Neural cell (in vitro differentiated cells): ENCODE results near the gene SULT1E1. TPM values are rescaled to one million over a fixed set of nuclear protein-coding genes. Genes with fewer than 3 reads are reported as not detected.

Experiments used
- H2AFZ ChIP-seq: fragments of 200-600, 300-800 bp; sonication (generic), shearing (Covaris generic); 2 replicates; pipeline ENCODE4 v1.6.0; 2014; ENCODE audit warnings: low read depth, mild to moderate bottlenecking, antibody characterized with exemption, low read length, moderate library complexity
- H3F3A ChIP-seq: fragments of 200-600 bp; shearing (Covaris generic); 2 replicates; pipeline ENCODE4 v1.6.1; 2016; ENCODE audit warnings: mild to moderate bottlenecking, moderate library complexity, mixed read lengths, antibody characterized with exemption, low read length; ENCODE audit not compliant: insufficient read depth, poor library complexity, severe bottlenecking
- H3K27ac ChIP-seq: fragments of 200-600, 300-800 bp; sonication (generic), shearing (Covaris generic); 2 replicates; pipeline ENCODE4 v1.5.1; 2014; ENCODE audit warnings: mild to moderate bottlenecking, low read length, moderate library complexity
- H3K27me3 ChIP-seq: fragments of 300-800, 200-600 bp; sonication (generic), shearing (Covaris generic); 2 replicates; pipeline ENCODE4 v1.6.0; 2014; ENCODE audit warnings: mild to moderate bottlenecking, low read depth, low read length, moderate library complexity; ENCODE audit not compliant: insufficient read depth
- H3K36me3 ChIP-seq: fragments of 300-800, 200-600 bp; sonication (generic), shearing (Covaris generic); 2 replicates; pipeline ENCODE4 v1.5.1; 2014; ENCODE audit warnings: mild to moderate bottlenecking, antibody characterized with exemption, low read length, moderate library complexity; ENCODE audit not compliant: insufficient read depth
- H3K4me2 ChIP-seq: fragments of 300-800, 200-600 bp; sonication (generic), shearing (Covaris generic); 2 replicates; pipeline ENCODE4 v1.6.0; 2014; ENCODE audit warnings: mild to moderate bottlenecking, low read length
- H3K4me3 ChIP-seq: fragments of 300-800, 200-600 bp; sonication (generic), shearing (Covaris generic); 2 replicates; pipeline ENCODE4 v1.5.1; 2014; ENCODE audit warnings: mild to moderate bottlenecking, low read length, moderate library complexity
- H3K79me2 ChIP-seq: fragments of 200-600 bp; shearing (Covaris generic); replicated peaks from 2 replicates; pipeline ENCODE4 v1.6.0; 2014; ENCODE audit warnings: mild to moderate bottlenecking, low read length, moderate library complexity; ENCODE audit not compliant: insufficient read depth
- H3K9ac ChIP-seq: fragments of 300-800, 200-600 bp; sonication (generic), shearing (Covaris generic); 2 replicates; pipeline ENCODE4 v1.6.1; 2016; ENCODE audit warnings: mild to moderate bottlenecking, low read length, mixed read lengths
- H3K9me2 ChIP-seq: fragments of 200-600 bp; shearing (Covaris generic); 2 replicates; pipeline ENCODE4 v1.6.1; 2016; ENCODE audit warnings: mild to moderate bottlenecking, low read length, mixed read lengths; ENCODE audit not compliant: insufficient read depth
- H3K9me3 ChIP-seq: fragments of 200-600, 300-800 bp; sonication (generic), shearing (Covaris generic); 2 replicates; pipeline ENCODE4 v1.6.1; 2016; ENCODE audit warnings: mild to moderate bottlenecking, mixed run types, low read length, moderate library complexity, mixed read lengths
- H4K20me1 ChIP-seq: fragments of 200-600 bp; shearing (Covaris generic); 2 replicates; pipeline ENCODE4 v1.6.1; 2016; ENCODE audit warnings: mild to moderate bottlenecking, mixed run types; ENCODE audit not compliant: insufficient read depth
- CTCF ChIP-seq: fragments of 450-650 bp; IDR thresholded peaks from 2 replicates; pipeline ENCODE4 v1.5.1; 2014; ENCODE audit warnings: antibody characterized with exemption, mild to moderate bottlenecking, moderate library complexity; ENCODE audit not compliant: poor library complexity, severe bottlenecking
- EP300 ChIP-seq: fragments of 450-650 bp; conservative IDR thresholded peaks from 2 replicates; pipeline ENCODE4 v1.6.1; 2014; ENCODE audit warnings: antibody characterized with exemption, mild to moderate bottlenecking, moderate library complexity; ENCODE audit not compliant: poor library complexity, severe bottlenecking
- EZH2 ChIP-seq: fragments of 200-600, 300-800 bp; shearing (Covaris generic), sonication (generic); IDR thresholded peaks from 2 replicates; pipeline ENCODE4 v1.6.1; 2014; ENCODE audit warnings: antibody characterized with exemption, low read length, borderline replicate concordance, mild to moderate bottlenecking; ENCODE audit not compliant: insufficient read depth, poor library complexity, severe bottlenecking
- MXI1 ChIP-seq: fragments of 450-650 bp; conservative IDR thresholded peaks from 2 replicates; pipeline ENCODE4 v1.6.1; 2014; ENCODE audit warnings: antibody characterized with exemption, mild to moderate bottlenecking; ENCODE audit not compliant: poor library complexity, severe bottlenecking
- POLR2AphosphoS5 ChIP-seq: IDR thresholded peaks from 2 replicates; pipeline ENCODE4 v1.6.1; 2012
- RAD21 ChIP-seq: fragments of 450-650 bp; conservative IDR thresholded peaks from 2 replicates; pipeline ENCODE4 v1.6.1; 2014; ENCODE audit warnings: antibody characterized with exemption, mild to moderate bottlenecking, moderate library complexity
- REST ChIP-seq: IDR thresholded peaks from 2 replicates; pipeline ENCODE4 v1.6.1; 2012; ENCODE audit warnings: borderline replicate concordance
- SMC3 ChIP-seq: fragments of 450-650 bp; conservative IDR thresholded peaks from 2 replicates; pipeline ENCODE4 v1.6.1; 2014; ENCODE audit warnings: antibody characterized with exemption, mild to moderate bottlenecking, moderate library complexity; ENCODE audit not compliant: poor library complexity
- TAF1 ChIP-seq: IDR thresholded peaks from 2 replicates; pipeline ENCODE4 v1.6.1; 2012; ENCODE audit warnings: low read depth
- polyA plus RNA-seq: library from polyadenylated mRNA; depleted of rRNA; stranded (reverse); fragments of >200 nt; gene quantifications from 2 replicates; pipeline ENCODE4 v1.2.3, GENCODE V29; 2014

SULT1E1 gene
- polyA plus RNA-seq, 1 donor from 2014 or later: not detected

- no peak overlapping the region for H3K27ac ChIP-seq
- no peaks in the 10 kb centered on the region for H4K20me1 ChIP-seq
- H3K79me2 ChIP-seq: no peaks in the 10 kb centered on the region
- no peaks in the 10 kb centered on the region for H3K9me3 ChIP-seq
- H3K4me3 ChIP-seq: no peak overlapping the region
- H3K9ac ChIP-seq: no peak overlapping the region
- H3K36me3 ChIP-seq: no peaks in the 10 kb centered on the region
- TF ChIP-seq TAF1 (no peak), EP300 (no peak), RAD21 (no peak), CTCF (no peak), REST (no peak), SMC3 (no peak), POLR2AphosphoS5 (no peak), MXI1 (no peak), EZH2 (no peak)
- no peaks in the 10 kb centered on the region for H3K9me2 ChIP-seq
- H2AFZ ChIP-seq: no peak overlapping the region
- H3K27me3 ChIP-seq: no peaks in the 10 kb centered on the region
- H3F3A ChIP-seq: no peaks in the 10 kb centered on the region
- no peak overlapping the region for H3K4me2 ChIP-seq
Observed at GRCh38 chr4:69888336-69888735, 28.4 kb upstream of the SULT1E1 start.

- Histone ChIP-seq H3K27me3 (no peaks in the 10 kb centered on the region), H3K9me2 (no peaks in the 10 kb centered on the region), H3K9ac (no peak overlapping the region), H2AFZ (no peak overlapping the region), H3K9me3 (no peaks in the 10 kb centered on the region), H3K27ac (no peak overlapping the region), H3K4me3 (no peak overlapping the region), H3K4me2 (no peak overlapping the region), H3F3A (no peaks in the 10 kb centered on the region), H4K20me1 (no peaks in the 10 kb centered on the region), H3K79me2 (no peaks in the 10 kb centered on the region), H3K36me3 (no peaks in the 10 kb centered on the region)
- TF ChIP-seq CTCF (no peak), POLR2AphosphoS5 (no peak), MXI1 (no peak), TAF1 (no peak), RAD21 (no peak), EP300 (no peak), REST (no peak), SMC3 (no peak)
Observed at GRCh38 chr4:69882150-69882549, 22.2 kb upstream of the SULT1E1 start.
